K562 (cell line): ENCODE data around the gene IDUA. TPM values are rescaled to one million over a fixed set of nuclear protein-coding genes. Genes with fewer than 3 reads are reported as not detected.

Experiments used
- CBX5 ChIP-seq: IDR thresholded peaks from 2 replicates; pipeline ENCODE4 v1.6.1; 2014; ENCODE audit warnings: low read depth, borderline replicate concordance
- CTCF ChIP-seq, 3 experiments: IDR thresholded peaks in 2 of 3; conservative IDR thresholded peaks in 1 of 3; 2 replicates each; pipeline ENCODE4 v1.5.1; 2011 to 2012; ENCODE audit warnings: low read length in 3 of 3, mild to moderate bottlenecking in 3 of 3, control low read depth in 2 of 3, improper control_type of control experiment in 1 of 3, inconsistent platforms in 1 of 3, low read depth in 1 of 3, mixed read lengths in 1 of 3, moderate library complexity in 1 of 3; ENCODE audit not compliant: insufficient read depth in 2 of 3
- E2F1 ChIP-seq: sonication (generic); formaldehyde crosslinking; IDR thresholded peaks from 2 replicates; pipeline ENCODE4 v1.8.1; 2023; ENCODE audit warnings: mild to moderate bottlenecking, missing genetic modification reagents, moderate library complexity
- GABPB1 ChIP-seq: sonication (generic); formaldehyde crosslinking; IDR thresholded peaks from 2 replicates; pipeline ENCODE4 v1.8.0; 2022; ENCODE audit warnings: mild to moderate bottlenecking, missing genetic modification reagents
- GMEB1 ChIP-seq: fragments of 250-450 bp; sonication (Bioruptor Pico); IDR thresholded peaks from 2 replicates; pipeline ENCODE4 v1.4.0; 2020; ENCODE audit warnings: mild to moderate bottlenecking
- HBP1 ChIP-seq: fragments of 450-650 bp; formaldehyde crosslinking; IDR thresholded peaks from 2 replicates; pipeline ENCODE4 v1.4.0; 2022; ENCODE audit warnings: missing genetic modification characterization
- HOXB6 ChIP-seq: fragments of 250-450 bp; sonication (Bioruptor Pico); IDR thresholded peaks from 2 replicates; pipeline ENCODE4 v1.5.1; 2022; ENCODE audit warnings: mild to moderate bottlenecking, borderline replicate concordance
- JUNB ChIP-seq: fragments of 450-650 bp; formaldehyde crosslinking; conservative IDR thresholded peaks from 2 replicates; pipeline ENCODE4 v1.4.0; 2020; ENCODE audit warnings: mild to moderate bottlenecking
- MCM5 ChIP-seq: fragments of 450-650 bp; IDR thresholded peaks from 2 replicates; pipeline ENCODE4 v1.6.1; 2016; ENCODE audit warnings: low read depth
- MEF2A ChIP-seq: IDR thresholded peaks from 2 replicates; pipeline ENCODE4 v1.6.1; 2011; ENCODE audit warnings: low read depth, mild to moderate bottlenecking, low read length, moderate library complexity; ENCODE audit not compliant: control insufficient read depth
- NFXL1 ChIP-seq: fragments of 450-650 bp; formaldehyde crosslinking; IDR thresholded peaks from 2 replicates; pipeline ENCODE4 v1.4.0; 2021; ENCODE audit warnings: mild to moderate bottlenecking
- NR0B1 ChIP-seq: fragments of 450-650 bp; IDR thresholded peaks from one replicate; pipeline ENCODE4 v1.6.1; 2018; ENCODE audit warnings: mild to moderate bottlenecking, moderate library complexity; ENCODE audit not compliant: partially characterized antibody
- NR2C1 ChIP-seq, 2 experiments: fragments of 450-650 bp; IDR thresholded peaks; 2 replicates each; pipeline ENCODE4 v1.6.1; 2017; ENCODE audit warnings: mild to moderate bottlenecking in 2 of 2, antibody characterized with exemption in 1 of 2, inconsistent platforms in 1 of 2, missing compliant biosample characterization in 1 of 2, missing genetic modification characterization in 1 of 2
- ZBTB33 ChIP-seq: sonication (generic); formaldehyde crosslinking; IDR thresholded peaks from 2 replicates; pipeline ENCODE4 v1.8.1; 2023; ENCODE audit warnings: mild to moderate bottlenecking, missing genetic modification reagents
- ZBTB8A ChIP-seq: fragments of 450-650 bp; IDR thresholded peaks from 2 replicates; pipeline ENCODE4 v1.6.1; 2018; ENCODE audit warnings: mild to moderate bottlenecking, moderate library complexity; ENCODE audit not compliant: partially characterized antibody
- polyA plus RNA-seq, 8 experiments: library from polyadenylated mRNA; depleted of rRNA in 4 of 8; stranded (reverse) in 5 of 8; unstranded in 3 of 8; fragments of >200 nt; fragmentation: Nextera tagmentation in 2 of 8; fragmentation: Illumina TruSeq in 1 of 8; extraction: Ambion mirVana in 2 of 8; extraction: Trizol in 1 of 8; gene quantifications; 2 replicates each; pipeline versions ENCODE4 v1.2.1 to v1.2.3, GENCODE V29; 2011 to 2014; ENCODE audit warnings: inconsistent platforms in 1 of 8, missing spikeins in 1 of 8
- total RNA-seq, 7 experiments: library from RNA; depleted of rRNA in 6 of 7; stranded (reverse); fragments of >200 nt in 6 of 7; fragmentation: Illumina TruSeq in 2 of 7; extraction: Trizol in 2 of 7; gene quantifications; 2 replicates each; pipeline versions ENCODE4 v1.2.1 to v1.2.3, GENCODE V29; 2011 to 2021; ENCODE audit warnings: low replicate concordance in 1 of 7

Gene IDUA
- total and polyA plus RNA-seq, 9 of the 15 experiments (the other 6 are each of a cell fraction or from before 2014, with no cell fraction given) = 0.04 to 16.1 (median 1.2) TPM

- TF ChIP-seq NFXL1 (CRISPR knock-in tag) = no peak
- TF ChIP-seq MCM5 = no peak
- TF ChIP-seq MEF2A = no peak
- no peak for TF ChIP-seq GMEB1 (CRISPR knock-in tag)
- peak; percentile 72 for TF ChIP-seq ZBTB33
- no peak for TF ChIP-seq HBP1
- peak; percentile 94 for TF ChIP-seq NR2C1 (IDR thresholded peaks at IDR 0.05)
- peak; percentile 89 for TF ChIP-seq NR2C1 (tag; IDR thresholded peaks at IDR 0.05)
- no peak for TF ChIP-seq NR0B1
- TF ChIP-seq CTCF (IDR thresholded peaks at IDR 0.05 in 2 of 3, conservative IDR thresholded peaks at IDR 0.05 in 1 of 3; ENCODE audit: insufficient read depth in 2 of 3, low read depth in 1 of 3, low read length in 3 of 3) = peak; percentile 46 to 47 (median 47); a peak in 4 of 6 replicates
- TF ChIP-seq E2F1 (CRISPR knock-in tag) = no peak
- no peak for TF ChIP-seq ZBTB8A
- TF ChIP-seq GABPB1 = peak; percentile 87
- TF ChIP-seq CBX5 = no peak
- no peak for TF ChIP-seq HOXB6 (CRISPR knock-in tag)
- TF ChIP-seq JUNB (CRISPR knock-in tag) = no peak
Measured at GRCh38 chr4:1050486-1051213, 63.8 kb downstream of the IDUA start (continued).
